NCI-H526 treated with DMSO at 0.1 percent for 48 hours (cell line): ENCODE data around the gene USP21.

Experiments
- DNase-seq: peaks from one replicate; lab custom pipeline; 2025; lab: John Stamatoyannopoulos, UW

The USP21 gene

DNA sequence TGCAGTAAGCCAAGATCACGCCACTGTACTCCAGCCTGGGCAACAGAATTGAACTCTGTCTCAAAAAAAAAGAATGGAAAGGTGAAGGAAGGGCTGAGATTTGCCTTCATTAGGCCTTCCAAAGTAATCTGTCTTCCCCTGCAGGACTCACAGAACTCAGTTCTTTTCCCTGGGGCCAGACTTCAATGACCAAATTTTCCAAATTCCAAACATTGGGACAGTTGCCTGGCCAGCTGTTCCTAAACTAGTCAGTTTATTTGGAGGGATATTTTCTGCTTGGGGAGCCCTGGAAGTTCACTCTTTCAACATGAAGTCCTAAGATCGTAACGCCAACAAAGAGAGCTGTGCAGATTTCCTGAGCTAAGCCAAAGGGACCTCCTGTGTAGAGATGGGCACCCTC, 21.4 kb upstream of the USP21 start:
- DNase-seq, result no peak

DNA sequence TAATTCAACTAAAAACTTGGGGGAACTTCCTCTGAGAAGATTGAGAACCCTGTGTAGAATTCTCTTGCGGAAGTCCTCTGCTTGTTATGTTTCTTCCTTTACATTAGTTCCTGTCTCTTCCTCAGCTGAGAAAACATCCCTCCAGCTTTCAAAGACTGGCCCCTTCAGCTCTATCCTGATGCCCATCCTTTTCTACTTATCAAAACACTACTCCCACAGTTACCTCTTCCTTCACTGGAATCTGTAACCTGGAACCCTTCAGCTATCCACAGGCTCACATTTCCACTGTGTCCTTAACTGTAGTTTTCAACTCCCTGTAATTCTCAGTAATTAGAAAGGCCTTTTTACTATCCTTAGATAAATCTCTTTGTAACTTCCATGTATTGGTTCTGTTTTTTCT, 20.9 kb upstream of the USP21 start:
- no peak for DNase-seq

DNA sequence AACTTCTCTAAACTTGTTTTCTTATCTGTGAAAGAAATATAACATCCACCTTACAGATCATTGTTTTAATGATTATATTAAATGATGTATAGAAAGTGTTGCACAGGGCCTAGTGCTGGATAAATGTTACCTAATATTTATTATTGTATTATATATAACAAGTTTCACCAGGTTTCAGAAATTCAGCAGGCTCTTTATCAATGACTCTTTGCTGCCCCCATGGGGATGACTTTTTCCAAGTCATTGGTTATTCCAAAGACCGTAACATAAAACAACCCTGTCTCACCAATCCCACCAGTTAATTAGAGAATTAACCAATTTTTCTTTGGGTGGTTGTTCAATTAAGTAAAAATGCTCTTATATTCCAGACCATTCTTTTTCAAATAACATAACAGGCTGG, 19.5 kb upstream of the USP21 start:
- peak; percentile 29 for DNase-seq

DNA sequence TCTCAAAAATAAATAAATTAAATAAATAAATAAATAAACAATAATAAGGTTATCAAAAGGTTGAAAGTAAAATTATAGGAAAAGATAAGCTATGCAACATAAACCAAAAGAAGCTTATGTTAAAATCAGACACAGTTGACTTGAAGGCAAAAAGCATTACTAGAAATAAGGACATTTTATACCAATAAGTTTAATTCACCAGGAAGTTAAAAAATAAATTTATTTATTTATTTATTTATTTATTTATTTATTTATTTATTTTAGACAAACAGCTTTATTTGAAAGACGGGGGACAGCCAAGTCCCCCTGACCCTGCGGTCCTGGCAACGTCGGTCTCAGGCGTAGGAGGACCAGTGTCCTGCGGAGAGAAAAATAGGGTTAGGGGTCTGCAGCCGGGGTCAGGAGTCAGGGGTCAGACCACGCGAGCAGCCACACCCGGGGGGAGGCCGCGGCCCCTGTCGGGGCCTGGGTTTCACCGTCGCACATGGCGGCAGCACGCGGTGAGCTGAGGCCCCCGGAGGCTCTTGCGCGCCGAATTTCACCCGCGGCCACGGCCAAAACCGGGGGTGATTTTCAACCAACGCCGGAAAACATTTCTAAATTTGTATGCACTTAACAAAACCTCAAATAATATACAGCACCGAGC, 18.4 kb upstream of the USP21 start:
- no peak for DNase-seq

DNA sequence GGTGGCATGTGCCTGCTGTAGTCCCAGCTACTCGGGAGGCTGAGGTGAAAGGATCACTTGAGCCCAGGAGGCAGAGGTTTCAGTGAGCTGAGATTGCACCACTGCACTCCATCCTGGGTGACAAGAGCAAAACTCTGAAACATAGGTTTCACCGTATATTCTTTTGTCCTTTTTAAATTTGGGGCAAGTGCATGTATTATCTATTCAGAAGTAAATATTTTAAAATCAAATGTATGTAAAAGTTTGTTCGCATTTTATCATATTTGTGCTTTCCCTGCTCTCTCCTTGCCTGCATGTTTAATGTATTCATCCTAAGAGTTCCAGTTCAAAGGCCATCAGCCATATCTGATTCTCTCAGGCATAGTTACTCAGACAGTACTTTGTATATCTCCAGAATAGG, 13.5 kb upstream of the USP21 start:
- no peak for DNase-seq

DNA sequence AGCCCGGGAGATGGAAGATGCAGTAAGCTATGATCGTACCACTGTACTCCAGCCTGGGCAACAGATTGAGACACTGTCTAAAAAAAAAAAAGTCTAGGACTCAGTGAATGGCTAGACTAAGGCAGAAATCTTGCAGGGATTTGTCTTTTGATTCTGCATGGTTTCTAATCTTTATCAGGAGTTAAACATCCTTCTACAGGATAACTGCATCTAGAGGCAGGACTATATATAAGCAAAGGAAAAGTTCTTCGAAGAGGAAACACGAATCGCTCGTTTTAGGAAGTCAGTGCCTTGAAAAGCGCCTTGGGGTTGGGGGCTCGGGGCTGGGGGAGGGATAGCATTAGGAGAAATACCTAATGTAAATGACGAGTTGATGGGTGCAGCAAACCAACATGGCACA, 6.1 kb upstream of the USP21 start:
- no peak for DNase-seq

DNA sequence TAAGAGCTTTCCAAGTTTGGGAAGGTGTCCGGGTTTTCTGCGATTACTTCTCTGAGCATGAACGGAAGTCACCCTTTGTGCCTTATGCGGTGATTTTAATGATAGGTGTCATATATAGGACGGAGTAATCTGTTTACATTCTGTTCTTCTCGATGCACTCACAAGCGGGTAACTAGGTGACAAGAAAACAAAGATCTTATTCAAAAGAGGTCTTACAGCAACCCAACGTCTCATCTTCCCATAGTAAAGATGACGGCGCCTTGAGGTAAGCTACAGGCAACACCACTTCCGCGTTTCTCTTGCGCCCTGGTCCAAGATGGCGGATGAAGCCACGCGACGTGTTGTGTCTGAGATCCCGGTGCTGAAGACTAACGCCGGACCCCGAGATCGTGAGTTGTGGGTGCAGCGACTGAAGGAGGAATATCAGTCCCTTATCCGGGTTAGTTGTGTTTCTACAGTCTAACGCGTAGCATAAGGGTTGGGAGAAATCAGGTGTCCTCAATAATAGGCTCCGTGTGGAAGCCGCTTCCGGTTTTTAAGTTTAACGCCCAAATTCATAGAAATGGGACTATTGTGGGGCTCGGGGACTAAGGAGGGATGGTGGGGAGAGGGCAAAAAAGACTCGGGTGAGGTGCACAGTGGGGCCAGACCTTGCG, 5.5 kb upstream of the USP21 start, which contains the start of gene UFC1:
UFC1 (plus strand) TSS at position 297 of the 656 bp plus-strand sequence; CDS start at position 317, 20 bp downstream.
- DNase-seq, result peak; percentile 99

DNA sequence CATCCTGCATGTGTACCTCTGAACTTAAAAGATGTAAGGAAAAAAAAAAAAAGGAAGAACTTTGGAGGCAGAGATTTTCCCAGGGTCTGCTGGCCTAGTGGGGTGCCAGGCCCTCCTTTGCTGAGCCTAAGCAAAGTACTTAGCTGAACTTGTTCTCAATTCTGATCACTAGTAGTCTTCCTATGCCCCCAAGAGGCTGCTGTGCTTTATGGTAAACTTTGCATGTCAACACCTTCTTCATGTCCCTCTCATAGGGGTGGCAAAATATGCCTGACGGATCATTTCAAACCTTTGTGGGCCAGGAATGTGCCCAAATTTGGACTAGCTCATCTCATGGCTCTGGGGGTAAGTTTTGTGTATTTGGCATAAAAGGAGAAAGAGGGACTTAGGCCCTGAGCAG, 1.4 kb upstream of the USP21 start:
- DNase-seq, result no peak

DNA sequence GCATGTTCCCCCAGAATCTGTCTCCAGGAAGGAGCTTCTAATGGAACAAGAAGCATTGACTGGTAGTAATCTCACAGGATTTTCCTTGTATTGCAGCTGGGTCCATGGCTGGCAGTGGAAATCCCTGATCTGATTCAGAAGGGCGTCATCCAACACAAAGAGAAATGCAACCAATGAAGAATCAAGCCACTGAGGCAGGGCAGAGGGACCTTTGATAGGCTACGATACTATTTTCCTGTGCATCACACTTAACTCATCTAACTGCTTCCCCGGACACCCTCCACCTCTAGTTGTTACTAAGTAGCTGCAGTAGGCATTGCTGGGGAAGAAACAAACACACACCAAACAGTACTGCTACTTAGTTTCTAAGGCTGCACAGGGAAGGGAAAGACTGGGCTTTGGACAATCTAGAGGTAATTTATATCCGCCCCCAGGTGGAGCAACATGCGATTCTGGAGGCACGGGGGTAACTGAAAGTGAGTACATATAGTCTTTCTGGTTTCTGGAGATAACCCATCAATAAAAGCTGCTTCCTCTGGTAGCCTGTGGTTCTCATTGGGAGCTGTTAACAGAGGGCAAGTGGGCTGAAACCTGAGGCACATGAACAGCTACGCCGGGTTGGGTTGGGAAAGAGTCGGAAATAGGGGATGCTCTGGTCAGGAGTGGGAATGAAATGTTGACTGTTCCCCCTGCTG, 837 bp upstream of the USP21 start:
- DNase-seq, result no peak

DNA sequence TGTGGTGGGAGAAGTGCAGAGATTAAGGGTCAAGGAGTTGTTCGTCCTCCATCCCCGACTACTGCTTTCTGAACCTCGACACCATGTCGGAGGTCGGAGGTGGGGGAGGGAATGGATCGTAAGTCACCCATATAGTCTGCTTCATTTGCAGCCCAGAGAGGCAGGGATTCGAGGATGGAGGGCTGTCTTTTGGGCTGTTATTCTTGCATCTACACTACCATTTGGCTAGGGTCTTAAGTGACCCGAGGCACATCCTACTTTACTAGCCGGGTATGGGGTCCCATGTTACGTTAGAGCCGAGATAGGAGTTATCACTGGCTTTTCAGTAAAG, 578 bp downstream of the USP21 start:
- no peak for DNase-seq

DNA sequence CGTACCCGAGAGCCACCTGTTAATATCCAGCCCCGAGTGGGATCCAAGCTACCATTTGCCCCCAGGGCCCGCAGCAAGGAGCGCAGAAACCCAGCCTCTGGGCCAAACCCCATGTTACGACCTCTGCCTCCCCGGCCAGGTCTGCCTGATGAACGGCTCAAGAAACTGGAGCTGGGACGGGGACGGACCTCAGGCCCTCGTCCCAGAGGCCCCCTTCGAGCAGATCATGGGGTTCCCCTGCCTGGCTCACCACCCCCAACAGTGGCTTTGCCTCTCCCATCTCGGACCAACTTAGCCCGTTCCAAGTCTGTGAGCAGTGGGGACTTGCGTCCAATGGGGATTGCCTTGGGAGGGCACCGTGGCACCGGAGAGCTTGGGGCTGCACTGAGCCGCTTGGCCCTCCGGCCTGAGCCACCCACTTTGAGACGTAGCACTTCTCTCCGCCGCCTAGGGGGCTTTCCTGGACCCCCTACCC, 1.4 kb downstream of the USP21 start:
- DNase-seq, result no peak

DNA sequence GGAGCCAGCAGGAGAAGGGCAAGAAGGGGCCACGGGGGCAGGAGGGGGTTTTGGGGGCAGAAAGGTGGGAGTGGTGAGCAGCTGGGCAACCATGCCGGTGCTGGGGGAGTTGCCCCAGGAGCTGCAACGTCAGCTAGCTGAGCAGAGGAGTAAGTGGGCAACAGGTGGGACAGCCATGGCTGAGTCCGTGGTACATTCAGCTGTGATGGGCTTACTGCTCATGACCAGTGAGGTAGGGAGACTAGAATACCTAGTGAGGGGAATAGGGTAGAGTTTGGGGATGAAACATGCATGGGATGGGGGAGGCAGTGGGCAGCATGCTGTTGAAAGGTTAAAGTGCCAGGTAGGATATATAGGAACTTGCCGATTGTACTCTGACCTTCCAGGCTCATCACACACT, 2.4 kb downstream of the USP21 start:
- DNase-seq, result no peak

DNA sequence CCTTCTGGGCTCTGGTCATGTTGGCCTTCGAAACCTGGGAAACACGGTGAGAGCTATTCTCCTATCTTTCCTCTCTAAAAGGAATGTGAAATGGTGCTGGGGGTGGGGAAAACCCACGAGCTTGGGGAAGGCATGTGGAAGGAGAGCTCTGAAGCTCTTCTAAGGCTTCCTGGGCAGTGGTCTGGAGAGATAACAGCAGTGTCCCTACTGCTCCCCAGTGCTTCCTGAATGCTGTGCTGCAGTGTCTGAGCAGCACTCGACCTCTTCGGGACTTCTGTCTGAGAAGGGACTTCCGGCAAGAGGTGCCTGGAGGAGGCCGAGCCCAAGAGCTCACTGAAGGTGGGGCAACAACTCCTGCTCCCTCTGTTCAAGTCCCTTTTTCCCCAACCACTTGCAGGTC, 2.8 kb downstream of the USP21 start:
- no peak for DNase-seq

DNA sequence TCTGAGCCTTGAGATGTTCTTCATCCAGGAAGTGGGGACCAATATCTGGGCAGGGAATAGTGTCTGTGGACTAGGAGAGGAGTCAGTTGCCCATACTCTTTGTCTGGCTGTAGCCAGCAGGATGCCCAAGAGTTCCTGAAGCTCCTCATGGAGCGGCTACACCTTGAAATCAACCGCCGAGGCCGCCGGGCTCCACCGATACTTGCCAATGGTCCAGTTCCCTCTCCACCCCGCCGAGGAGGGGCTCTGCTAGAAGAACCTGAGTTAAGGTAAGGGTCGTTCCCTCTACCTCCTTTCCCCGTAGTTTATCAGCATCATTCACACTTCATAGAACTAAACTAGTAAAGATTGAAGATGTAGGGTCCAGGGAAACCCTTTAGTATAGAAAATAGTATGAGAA, 3.5 kb downstream of the USP21 start:
- DNase-seq, result no peak

DNA sequence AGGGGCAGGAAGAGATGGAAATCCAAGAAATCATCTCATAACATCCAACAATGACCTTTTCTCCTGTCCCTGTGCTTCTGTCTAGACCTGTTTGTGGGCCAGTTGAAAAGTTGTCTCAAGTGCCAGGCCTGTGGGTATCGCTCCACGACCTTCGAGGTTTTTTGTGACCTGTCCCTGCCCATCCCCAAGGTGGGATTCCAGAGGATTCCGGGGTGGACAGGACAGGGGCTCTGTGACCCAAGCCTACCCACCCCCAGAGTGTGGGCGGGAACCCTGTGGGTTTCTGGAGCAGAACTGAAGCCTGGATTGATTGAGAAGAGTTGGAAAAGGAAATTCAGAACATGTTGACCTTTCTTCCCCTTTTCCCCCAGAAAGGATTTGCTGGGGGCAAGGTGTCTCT, 4.5 kb downstream of the USP21 start:
- DNase-seq, result no peak

DNA sequence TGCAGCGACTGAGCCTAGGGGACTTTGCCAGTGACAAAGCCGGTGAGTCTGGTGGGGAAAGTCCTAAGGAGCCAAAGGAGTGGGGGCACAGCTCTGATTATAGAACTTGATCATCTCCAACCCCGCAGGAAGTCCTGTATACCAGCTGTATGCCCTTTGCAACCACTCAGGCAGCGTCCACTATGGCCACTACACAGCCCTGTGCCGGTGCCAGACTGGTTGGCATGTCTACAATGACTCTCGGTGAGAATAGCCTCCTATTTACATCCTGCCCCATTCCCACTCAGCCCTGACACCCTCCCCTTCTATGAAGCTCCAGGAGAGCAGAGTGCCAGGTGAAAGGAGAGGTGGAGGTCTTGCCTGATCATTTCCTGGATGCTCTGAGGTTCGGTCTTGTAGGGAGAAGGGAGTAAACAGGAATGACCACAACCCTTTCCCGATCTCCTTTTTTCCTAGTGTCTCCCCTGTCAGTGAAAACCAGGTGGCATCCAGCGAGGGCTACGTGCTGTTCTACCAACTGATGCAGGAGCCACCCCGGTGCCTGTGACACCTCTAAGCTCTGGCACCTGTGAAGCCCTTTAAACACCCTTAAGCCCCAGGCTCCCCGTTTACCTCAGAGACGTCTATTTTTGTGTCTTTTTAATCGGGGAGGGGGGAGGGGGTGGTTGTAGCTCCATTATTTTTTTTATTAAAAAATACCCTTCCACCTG, 5.8 kb downstream of the USP21 start:
- no peak for DNase-seq

DNA sequence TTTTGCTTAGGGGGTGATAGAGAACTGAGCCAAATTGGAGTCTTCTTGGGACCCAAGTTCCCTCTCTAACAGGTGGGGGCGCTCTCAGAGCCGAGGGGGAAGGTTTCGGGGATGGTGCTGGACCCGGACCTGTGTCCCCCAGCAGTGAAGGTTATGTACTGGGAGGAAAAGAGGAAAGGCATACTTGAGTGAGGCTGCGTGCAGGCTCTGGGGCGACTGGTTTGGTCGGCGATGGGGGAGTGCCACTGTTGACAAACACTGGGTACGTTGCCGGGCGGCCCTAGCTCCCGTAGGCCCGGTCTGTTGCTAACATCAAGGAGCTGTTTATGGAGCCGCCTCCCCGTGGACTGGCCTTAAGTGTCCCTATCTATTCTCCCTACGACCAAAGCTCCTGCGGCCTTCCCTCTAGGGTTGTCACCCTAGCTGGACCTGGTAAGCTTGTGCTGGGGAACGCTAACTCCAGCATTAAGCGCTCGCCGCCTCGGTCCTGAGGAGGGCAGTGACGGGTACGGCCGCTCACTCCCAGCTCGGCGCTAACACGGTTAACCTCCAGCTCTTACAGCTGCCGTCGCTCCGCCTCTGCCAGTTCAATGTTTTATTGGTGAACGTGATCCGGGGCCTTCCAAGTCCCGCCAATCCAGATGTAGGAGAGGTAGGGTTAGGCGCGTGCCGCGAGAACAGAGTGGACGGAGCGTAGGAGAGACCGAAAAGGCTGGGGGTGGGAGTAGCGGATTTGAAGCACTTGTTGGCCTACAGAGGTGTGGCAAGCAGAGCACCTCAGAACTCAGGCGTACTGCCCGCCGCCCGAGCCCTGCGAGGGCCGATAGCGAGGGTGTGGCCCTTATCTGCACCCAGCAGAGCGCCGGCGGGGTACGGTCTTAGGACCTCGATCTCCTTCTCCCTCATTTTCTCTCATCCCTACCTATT, 6.7 kb downstream of the USP21 start, which contains the start of gene PPOX:
PPOX (plus strand) TSS at position 685 of the 927 bp plus-strand sequence. CDS start 422 bp downstream, outside the sequence.
- DNase-seq, result peak; percentile 100

DNA sequence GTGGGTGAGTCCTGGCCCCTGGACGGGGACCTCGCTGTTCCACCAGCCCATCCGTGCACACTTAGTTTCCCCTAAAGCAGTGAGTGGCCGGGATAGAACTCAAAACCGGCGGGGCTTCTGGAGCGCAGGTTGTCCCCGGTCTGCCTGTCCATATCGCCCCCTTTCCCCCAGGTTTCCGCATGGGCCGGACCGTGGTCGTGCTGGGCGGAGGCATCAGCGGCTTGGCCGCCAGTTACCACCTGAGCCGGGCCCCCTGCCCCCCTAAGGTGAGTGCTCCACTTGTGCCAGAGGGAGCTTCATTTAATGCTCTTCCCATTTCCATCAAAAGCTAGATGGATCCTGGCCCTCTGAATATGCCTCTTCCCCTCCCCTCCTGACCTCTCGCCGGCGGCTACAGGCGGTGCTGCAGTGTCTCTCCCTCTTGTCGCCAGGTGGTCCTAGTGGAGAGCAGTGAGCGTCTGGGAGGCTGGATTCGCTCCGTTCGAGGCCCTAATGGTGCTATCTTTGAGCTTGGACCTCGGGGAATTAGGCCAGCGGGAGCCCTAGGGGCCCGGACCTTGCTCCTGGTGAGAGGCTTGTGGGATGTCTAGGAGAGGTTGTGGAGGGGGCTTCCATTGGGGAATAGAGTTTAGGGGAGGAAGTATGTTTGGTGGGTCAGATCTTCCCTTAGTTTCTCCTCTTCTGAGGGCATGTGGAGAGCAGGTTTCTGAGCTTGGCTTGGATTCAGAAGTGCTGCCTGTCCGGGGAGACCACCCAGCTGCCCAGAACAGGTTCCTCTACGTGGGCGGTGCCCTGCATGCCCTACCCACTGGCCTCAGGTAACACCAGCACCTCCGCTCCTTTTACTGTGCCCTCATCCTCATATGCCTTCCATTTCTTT, 7.6 kb downstream of the USP21 start:
- no peak for DNase-seq

DNA sequence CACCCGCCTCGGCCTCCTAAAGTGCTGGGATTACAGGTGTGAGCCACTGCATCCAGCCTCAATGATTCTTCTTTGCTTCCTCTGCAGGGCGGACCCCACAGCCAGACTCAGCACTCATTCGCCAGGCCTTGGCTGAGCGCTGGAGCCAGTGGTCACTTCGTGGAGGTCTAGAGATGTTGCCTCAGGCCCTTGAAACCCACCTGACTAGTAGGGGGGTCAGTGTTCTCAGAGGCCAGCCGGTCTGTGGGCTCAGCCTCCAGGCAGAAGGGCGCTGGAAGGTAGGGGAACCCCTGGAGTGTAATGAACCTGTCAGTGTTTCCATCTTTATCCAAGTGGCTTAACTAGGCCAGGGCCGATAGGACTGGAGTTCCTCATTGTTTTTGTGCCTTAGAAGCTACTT, 9.6 kb downstream of the USP21 start:
- DNase-seq, result no peak

DNA sequence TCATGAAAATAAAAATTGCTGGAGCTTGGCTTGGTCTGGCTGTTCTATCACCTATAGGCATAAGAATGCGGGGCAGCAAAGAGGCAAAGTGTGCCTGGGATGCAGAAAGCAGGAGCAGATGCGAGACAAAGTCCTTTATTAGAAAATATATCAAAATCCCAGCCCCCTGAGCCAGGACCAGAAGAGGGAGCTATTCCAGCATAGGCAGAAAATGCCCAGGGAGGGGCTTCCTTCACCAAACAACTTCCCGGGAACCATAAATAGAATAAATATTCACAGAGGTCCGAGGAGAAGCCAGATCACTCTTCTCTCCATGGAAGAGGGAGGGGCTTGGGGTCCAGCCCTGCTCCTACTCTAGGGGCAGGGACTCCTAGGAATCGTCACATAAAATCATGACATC, 11.9 kb downstream of the USP21 start:
- DNase-seq, result no peak

DNA sequence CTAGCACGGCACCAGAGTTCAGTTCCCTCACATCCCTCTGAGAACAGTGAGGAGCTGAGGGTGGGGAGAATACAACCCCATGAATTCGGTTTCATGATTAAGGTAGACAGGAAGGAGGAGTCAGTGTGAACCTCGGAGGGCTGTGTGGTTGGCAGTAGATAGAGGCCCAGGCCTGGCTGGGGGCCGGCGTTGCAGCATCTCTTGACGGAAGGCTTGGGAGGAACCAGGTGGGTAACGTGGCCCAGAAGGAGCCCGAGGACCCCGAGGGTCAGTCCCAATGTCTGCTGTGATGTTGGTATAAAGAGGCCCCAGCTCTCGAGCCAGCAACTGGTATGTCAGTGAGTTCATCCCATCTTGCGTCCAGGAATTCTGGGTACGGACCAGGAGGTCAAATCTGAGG, 12.4 kb downstream of the USP21 start:
- no peak for DNase-seq
